ENCODE data around the gene SLC30A1.
"Not testable (repeated sequence)": the region's sequence is repeated elsewhere in the genome, so short reads cannot be mapped to it uniquely, and the experiment has no call there.

Gene SLC30A1

DNA sequence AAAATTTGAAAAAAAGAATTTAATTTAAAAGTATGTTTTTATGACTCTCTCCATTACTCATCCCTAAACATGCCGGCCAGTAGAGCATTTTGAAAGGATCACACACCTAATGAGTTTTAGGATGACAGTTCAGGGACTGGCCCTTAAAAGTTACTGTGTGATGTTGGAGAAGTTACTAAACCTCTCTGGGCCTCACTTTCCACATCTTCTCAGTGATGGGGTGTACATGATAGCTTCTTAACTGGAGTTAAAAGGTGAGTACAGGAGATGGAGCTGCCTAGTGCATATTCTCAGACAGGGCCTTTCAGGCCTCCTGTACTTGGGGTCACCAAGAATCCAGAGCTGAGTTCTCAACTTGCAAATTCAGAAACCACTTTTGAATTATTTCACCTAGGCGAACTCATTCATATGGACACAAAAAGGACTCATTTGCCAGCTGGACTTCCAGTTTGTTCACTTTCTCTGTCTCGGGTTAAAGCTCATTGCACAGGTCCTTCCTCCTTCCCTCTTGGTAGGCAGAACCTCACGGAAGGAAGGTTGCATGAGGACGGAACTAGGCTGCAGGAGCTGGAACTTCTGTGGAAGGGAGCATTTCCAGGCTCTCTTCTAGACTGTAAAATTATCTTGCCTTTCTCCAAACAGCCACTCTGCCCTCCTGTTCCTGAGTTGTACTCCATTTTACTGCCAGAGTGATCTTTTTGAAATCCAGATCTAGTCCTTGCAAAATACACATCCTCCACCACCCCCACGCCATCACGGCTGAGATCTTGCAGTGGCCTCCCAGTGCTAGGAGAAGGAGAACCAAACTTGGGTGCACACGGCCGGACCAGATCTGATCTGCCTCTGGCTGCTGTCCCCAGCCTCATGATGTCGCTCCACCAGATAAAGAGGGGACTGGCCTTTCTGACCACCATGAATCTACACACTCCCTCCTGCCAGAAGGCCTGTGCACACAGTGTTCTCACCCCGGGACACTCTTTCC lies 4.3 kb upstream of the SLC30A1 start:
- no peak for DNase-seq (ENCODE audit: low read depth)

DNA sequence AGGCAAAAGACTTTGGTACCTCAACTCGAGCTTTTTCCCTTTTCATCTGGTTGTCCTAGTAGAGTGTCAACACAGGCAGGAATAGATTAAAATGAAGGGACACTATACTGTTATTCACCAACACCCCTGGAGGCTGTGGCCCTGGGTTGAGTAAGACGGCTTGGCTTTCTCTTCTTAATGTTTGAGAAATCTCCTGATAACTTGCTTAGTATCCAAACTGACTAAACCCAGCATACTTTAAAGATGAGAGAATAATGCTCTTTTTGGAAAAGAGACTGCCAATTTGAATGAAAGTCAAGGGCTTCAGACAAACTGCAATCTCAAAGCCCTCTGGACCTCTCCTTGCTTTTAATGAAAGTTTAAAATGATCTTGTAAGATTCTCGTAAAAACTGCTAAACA lies 2.6 kb upstream of the SLC30A1 start:
- no peak for DNase-seq (ENCODE audit: low read depth)

DNA sequence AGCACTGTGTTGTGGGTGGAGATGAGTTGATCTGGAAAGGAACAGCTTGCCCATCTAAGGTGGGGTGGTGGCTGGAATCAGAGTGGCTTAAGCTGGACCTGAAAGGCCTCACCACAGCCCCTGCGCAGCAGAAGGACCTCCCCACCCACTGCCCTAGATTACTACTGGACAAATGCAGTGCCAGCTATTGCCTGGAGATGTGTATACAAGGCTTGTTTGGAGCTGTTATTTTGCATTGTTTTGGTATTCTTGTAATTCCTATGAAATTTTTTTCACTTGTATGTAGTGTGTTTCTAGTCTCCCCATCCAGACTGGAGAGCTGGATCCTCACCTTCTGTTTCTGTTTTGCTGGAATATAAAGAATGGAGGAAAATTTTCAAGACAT lies 1.3 kb upstream of the SLC30A1 start:
- no peak for DNase-seq (ENCODE audit: low read depth)

DNA sequence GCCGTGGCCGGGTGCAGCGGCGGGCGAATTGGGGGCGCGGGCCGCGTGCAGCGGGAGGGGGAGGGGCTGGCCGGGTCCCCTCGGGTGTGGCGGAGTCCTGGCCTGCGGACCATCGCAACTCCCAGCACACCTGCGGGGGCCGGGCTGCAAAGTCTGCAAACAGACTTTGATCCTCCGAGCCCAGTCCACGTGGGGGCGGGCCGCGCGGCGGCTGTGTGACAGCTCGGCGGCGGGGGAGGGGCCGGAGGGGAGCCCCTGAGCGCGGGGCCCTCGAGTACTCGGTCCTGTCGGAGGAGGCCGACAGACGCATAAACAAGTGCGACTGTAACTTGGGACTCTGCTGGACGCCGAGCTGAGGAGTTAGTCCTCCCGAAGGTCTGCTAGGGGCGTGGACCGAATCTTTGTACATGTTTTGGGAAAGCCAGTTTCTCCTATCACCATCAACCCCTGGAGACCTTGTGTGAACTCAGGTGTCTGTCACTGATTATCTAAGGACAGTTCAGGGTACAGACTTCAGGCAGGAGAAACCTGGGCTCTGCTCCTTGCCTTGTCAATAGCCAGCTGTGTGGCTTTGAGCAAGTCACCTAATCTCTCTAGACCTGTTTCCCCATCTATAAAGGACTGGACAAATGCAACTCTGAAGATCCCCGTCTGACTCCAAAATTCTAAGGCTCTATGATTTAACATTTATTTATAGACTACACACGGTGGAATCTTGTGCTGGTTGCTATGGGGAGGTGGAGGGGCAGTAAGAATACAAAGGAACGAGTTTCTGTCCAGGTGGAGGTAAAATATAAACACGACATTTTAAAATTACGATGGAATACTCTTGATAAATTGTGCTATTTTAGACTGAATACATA lies 710 bp upstream of the SLC30A1 start:
- no peak for DNase-seq (ENCODE audit: low read depth)

- DNase-seq (ENCODE audit: low read depth): peak; percentile 44
Observed at GRCh38 chr1:211577819-211578639, 932 bp downstream of the SLC30A1 start.

DNA sequence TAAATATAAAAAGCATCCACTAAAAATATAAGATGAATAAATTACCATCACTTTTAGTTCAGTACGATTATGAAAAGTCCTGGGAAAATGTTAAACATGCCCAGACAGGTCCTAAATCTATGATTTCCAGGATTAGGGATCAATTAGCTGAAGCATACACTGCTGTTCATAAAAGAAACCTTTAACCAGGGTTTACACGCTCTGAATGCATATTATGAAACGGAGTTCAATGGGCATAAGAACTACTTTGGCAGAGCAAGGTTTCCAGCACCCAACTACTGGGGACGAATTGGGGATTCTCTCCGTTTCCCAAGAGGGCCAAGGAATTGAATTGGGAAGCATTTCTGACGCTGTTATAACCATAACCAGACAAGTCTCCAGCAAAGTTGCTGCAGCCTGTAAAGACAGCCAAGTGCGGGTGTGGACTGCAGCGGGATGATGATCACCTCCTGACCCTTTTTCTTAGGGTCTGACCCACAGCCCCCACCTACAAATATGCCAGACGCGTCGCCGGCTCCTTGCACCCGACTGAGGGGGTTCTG lies 1.6 kb downstream of the SLC30A1 start:
- no peak for DNase-seq (ENCODE audit: low read depth)

DNA sequence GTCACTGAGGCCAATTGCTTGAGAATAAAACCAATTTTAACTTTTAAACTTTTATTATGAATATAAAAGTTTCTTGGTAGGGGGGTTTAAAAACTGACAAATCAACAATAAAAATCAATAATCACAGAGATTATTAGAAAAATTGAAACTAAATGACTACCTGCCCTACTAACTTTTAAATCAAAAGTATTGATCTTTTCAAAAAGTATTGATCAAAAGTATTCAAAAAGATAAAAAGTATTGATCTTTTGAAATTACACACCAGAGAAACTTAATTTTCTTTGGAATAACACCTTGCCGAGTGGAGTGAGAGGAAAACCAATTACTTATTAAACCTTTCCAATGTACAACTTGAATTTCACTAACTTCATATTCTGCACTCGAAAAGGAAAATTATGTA lies 2.2 kb downstream of the SLC30A1 start:
- no peak for DNase-seq (ENCODE audit: low read depth)

- no peak for DNase-seq (ENCODE audit: low read depth)
Observed at GRCh38 chr1:211574705-211575104, 4.3 kb downstream of the SLC30A1 start.

DNA sequence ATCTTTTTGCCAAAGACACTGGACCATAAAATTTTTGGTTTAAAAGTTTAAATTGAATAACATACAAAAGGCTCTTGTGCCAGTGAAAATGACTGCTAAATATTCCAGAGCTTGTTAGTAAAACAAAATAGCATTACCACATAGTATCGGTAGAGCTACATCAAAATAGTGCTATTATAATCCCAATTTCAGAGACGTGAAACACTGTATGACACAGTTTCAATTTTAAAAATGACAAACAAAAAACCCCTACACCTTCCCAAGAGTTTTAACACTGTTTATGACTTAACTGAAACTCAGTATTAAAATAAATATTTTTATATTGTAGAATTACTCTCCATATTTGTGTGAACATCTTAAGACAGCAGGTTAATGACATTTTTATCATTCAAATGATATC lies 7.0 kb downstream of the SLC30A1 start:
- DNase-seq (ENCODE audit: low read depth): no peak

DNA sequence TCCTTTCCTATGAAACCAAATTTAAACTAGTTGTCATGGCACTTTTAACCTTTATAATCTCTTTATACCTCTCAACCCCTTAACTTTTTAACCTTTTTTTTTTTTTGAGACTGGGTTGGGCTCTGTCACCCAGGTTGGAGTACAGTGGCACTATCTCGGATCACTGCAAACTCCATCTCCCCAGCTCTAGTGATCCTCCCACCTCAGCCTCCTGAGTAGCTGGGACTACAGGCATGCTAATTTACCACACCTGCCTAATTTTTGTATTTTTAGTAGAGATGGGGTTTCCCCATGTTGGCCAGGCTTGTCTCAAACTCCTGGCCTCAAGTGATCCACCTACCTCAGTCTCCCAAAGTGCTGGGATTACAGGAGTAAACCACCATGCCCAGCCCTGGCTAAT lies 8.6 kb downstream of the SLC30A1 start:
- not testable (repeated sequence) for DNase-seq (ENCODE audit: low read depth)

DNA sequence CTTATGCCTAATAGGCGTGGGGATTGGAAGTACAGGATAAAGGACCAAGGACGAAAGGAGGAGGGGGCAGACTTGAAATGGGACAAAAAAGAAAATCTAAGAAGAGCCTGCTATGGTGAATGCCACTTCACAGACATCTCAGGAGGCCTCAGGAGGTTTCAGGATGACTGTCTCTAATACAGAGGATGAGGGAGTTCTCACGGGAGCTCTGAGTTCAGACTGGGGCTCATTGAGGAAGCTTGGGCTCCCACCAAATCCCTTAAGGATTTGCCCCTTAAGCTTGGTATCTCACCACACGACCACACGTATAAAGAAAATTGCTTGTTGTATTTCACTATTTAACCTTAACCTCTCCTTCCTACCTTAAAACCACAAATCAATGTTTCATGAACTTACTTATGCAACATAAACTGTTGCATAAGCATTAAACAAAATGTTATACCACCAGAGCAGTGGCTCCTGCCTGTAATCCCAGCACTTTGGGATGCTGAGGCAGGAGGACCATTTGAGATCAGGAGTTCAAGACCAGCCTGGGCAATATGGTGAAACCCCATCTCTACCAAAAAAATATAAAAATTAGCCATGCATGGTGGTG lies 12.4 kb downstream of the SLC30A1 start:
- no peak for DNase-seq (ENCODE audit: low read depth)

DNA sequence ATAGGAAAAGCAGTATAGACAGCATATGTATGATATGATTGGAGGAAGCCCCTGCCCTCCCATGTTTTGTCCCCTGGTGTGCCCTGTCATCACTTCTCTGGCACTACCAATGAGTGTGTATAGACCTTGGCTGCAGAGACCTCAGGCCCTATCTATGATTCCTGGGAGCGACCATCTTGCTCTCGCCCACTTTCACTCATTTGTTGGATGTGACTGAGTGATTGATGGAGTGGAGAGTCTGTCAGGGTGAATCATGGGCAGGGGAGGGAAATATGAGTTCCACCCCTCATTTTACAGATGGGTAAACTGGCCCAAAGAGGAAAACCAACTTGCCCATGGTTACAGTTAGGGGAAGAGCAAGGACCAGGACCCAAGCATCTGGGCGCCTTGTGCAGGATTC lies 14.9 kb downstream of the SLC30A1 start:
- DNase-seq (ENCODE audit: low read depth): no peak

GRCh38 chr1:211559222-211560010 lies 19.5 kb downstream of the SLC30A1 start:
- DNase-seq (ENCODE audit: low read depth): no peak

- no peak for DNase-seq (ENCODE audit: low read depth)
Observed at GRCh38 chr1:211557894-211558625, 20.9 kb downstream of the SLC30A1 start.

GRCh38 chr1:211553549-211553948 lies 25.4 kb downstream of the SLC30A1 start:
- DNase-seq (ENCODE audit: low read depth): no peak

DNA sequence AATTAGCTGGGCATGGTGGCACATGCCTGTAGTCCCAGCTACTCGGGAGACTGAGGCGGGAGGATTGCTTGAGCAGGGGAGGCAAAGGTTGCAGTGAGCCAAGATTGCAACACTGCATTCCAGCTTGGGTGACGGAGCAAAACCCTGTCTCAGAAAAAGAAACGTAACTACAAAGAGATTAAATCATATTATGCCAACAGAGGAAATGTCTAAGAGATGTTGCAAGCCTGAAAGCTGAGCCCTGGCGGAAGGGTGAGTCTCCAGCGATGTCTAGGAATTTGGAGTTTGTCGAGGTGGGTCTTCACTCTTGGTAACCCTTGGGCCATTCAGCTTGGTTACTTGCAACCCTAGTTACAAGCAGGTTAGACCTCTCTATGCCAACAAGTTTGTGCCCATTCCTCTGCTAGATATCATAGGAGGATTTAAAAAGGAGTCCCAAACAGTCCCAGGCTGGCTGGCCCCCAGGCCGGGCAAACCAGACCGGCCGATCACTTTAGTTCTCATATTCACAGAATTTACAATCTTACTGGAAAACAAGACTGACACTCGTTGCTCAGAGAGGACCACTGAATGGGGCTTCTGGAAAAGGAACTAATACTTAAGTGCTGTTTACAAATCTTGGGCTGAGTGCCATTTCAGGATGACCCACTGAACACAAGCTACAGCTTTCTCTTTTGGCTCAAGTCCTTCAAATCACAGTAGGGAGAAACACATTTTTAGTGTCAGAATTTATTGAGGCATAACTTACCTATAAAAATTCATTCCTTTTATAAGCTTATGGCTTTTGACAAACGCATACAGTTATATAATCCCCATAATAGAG lies 27.1 kb downstream of the SLC30A1 start:
- no peak for DNase-seq (ENCODE audit: low read depth)

GRCh38 chr1:211549092-211549711 lies 29.8 kb downstream of the SLC30A1 start:
- no peak for DNase-seq (ENCODE audit: low read depth)

DNA sequence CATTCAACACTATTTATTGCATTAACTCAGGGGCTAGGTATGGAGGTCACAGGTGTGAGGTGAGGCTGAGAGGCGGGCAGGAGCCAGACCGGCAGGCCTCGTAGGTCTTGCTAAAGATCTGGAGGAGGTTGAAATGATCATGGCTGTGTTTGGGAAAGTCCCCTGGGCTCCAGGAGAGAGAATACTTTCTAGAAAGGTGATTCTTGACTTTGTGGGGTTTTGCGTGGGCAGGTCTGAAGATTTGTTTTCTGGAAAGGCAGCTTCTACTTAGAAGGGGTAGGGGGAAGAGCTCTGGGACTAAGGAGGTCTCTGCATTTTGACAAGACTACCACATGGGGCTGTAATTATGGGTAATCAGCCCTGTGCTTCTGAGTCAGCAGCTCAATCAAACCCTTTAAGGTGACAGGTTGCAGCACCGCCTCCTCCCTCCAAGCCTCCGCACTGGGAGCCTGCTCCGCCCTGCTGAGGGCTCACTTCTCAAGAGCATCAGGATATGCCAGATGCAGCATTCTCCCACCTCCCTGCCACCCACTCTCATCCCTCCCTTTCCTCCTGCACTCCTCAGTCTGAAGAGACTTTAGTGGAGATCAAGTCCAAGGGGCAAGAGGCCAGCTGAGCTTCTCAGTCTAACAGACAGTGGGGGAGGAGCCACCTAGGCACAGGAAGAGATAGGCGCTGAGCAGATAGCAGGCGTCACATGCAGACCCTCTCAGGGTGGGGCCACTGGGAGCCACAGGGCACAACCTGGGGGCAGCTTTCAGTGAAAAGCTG lies 30.5 kb downstream of the SLC30A1 start:
- DNase-seq (ENCODE audit: low read depth): no peak
